Immature natural killer cell (primary cell): Measurements from ENCODE around the gene GABRP. TPM values are rescaled to one million over a fixed set of nuclear protein-coding genes. Genes with fewer than 3 reads are reported as not detected.

Experiments
- polyA plus RNA-seq, 3 donors: library from polyadenylated mRNA; unstranded; fragments of 300-500 nt; fragmentation: Illumina TruSeq; gene quantifications; one replicate each; pipeline ENCODE4 v1.2.3, GENCODE V29; 2021

GABRP gene
- polyA plus RNA-seq, 3 donors from 2014 or later, result not detected

Other genes with a start within 250 kb of the GABRP start
- 1 to 10 TPM in 2 of 3 donors, under 1 TPM in 1; 0.91 to 4.8 (median 1.7) TPM for gene RANBP17, start 78.3 kb downstream of the GABRP start, polyA plus RNA-seq